Adrenal gland (tissue), 5 donors: Measurements from ENCODE around the gene BCDIN3D.

ENCODE experiments used
- POLR2A ChIP-seq, 2 donors: fragments of 450-650 bp; IDR thresholded peaks; one replicate each; pipeline ENCODE4 v1.6.1; 2017; ENCODE audit warnings: antibody characterized with exemption in 2 of 2, mild to moderate bottlenecking in 2 of 2, moderate library complexity in 1 of 2
- TF ChIP-seq, protein P1 (sequence below), 6 experiments: fragments of 450-650 bp in 4 of 6; fragments of 200-600 bp in 2 of 6; sonication (generic) in 1 of 6; IDR thresholded peaks; 1 replicate in 5 of 6; 2 replicates in 1 of 6; pipeline versions ENCODE4 v1.5.1 to v1.8.0; 2016 to 2021; ENCODE audit warnings: antibody characterized with exemption in 6 of 6, mild to moderate bottlenecking in 2 of 6, moderate library complexity in 1 of 6
- donor health status: DM: no; HTN: no; CAD: no.

DNA sequence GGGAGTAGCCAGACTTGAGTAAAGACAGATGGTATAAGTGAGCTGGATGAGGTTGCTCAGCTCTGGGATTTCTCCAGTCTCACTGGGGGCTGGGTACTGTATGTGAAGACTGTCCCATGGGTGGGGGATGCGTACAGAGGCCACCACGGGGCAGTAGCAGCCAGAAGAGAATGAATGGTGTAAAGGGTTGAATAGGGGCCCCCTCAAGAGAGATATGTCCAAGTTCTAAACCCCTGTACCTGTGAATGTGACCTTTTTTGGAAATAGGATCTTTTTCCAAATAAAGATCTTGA lies 21.8 kb upstream of the BCDIN3D start:
- TF ChIP-seq, protein P1, sequence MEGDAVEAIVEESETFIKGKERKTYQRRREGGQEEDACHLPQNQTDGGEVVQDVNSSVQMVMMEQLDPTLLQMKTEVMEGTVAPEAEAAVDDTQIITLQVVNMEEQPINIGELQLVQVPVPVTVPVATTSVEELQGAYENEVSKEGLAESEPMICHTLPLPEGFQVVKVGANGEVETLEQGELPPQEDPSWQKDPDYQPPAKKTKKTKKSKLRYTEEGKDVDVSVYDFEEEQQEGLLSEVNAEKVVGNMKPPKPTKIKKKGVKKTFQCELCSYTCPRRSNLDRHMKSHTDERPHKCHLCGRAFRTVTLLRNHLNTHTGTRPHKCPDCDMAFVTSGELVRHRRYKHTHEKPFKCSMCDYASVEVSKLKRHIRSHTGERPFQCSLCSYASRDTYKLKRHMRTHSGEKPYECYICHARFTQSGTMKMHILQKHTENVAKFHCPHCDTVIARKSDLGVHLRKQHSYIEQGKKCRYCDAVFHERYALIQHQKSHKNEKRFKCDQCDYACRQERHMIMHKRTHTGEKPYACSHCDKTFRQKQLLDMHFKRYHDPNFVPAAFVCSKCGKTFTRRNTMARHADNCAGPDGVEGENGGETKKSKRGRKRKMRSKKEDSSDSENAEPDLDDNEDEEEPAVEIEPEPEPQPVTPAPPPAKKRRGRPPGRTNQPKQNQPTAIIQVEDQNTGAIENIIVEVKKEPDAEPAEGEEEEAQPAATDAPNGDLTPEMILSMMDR (IDR thresholded peaks at IDR 0.05): no peak
- no peak for TF ChIP-seq POLR2A (IDR thresholded peaks at IDR 0.05)
